Mammary epithelial cell (primary cell): ENCODE results near the gene AHR.

Experiments used
- EZH2 ChIP-seq: IDR thresholded peaks from 2 replicates; pipeline ENCODE4 v1.6.1; 2012; ENCODE audit warnings: low read length, inconsistent platforms, borderline replicate concordance
- TF ChIP-seq, protein P1 (sequence below), 2 donors: IDR thresholded peaks in 1 of 2; conservative IDR thresholded peaks in 1 of 2; 2 replicates each; pipeline ENCODE4 v1.5.1; 2011 to 2012; ENCODE audit warnings: inconsistent platforms in 2 of 2, low read length in 2 of 2, mild to moderate bottlenecking in 2 of 2, control low read depth in 1 of 2, low read depth in 1 of 2; ENCODE audit not compliant: insufficient read depth in 1 of 2; ENCODE audit errors: extremely low read depth in 1 of 2

GRCh38 chr7:17293481-17293880 is 5.0 kb upstream of the AHR start:
- TF ChIP-seq, protein P1, sequence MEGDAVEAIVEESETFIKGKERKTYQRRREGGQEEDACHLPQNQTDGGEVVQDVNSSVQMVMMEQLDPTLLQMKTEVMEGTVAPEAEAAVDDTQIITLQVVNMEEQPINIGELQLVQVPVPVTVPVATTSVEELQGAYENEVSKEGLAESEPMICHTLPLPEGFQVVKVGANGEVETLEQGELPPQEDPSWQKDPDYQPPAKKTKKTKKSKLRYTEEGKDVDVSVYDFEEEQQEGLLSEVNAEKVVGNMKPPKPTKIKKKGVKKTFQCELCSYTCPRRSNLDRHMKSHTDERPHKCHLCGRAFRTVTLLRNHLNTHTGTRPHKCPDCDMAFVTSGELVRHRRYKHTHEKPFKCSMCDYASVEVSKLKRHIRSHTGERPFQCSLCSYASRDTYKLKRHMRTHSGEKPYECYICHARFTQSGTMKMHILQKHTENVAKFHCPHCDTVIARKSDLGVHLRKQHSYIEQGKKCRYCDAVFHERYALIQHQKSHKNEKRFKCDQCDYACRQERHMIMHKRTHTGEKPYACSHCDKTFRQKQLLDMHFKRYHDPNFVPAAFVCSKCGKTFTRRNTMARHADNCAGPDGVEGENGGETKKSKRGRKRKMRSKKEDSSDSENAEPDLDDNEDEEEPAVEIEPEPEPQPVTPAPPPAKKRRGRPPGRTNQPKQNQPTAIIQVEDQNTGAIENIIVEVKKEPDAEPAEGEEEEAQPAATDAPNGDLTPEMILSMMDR (conservative IDR thresholded peaks at IDR 0.05 in 1 of 2, IDR thresholded peaks at IDR 0.05 in 1 of 2; ENCODE audit: extremely low read depth in 1 of 2, insufficient read depth in 1 of 2, low read depth in 1 of 2, low read length in 2 of 2) = no peak
- TF ChIP-seq EZH2 = no peak
